ENCODE results near the gene CFAP299.
A peak's percentile ranks its signal among the peaks of the same experiment; 100 is the strongest.

Gene CFAP299

GRCh38 chr4:80532674-80533333, 197.3 kb downstream of the CFAP299 start:
- DNase-seq, result no peak

GRCh38 chr4:80535551-80535950, 200.0 kb downstream of the CFAP299 start:
- no peak for DNase-seq

- DNase-seq, result peak; percentile 17
Observed at GRCh38 chr4:80538276-80538926, 202.9 kb downstream of the CFAP299 start.

- no peak for DNase-seq
Observed at GRCh38 chr4:80539190-80539589, 203.7 kb downstream of the CFAP299 start.

GRCh38 chr4:80540349-80540748, 204.8 kb downstream of the CFAP299 start:
- no peak for DNase-seq

GRCh38 chr4:80540785-80541469, 205.4 kb downstream of the CFAP299 start:
- DNase-seq, result no peak

GRCh38 chr4:80542747-80543146, 207.2 kb downstream of the CFAP299 start:
- no peak for DNase-seq

GRCh38 chr4:80560337-80560736, 224.8 kb downstream of the CFAP299 start:
- no peak for DNase-seq

GRCh38 chr4:80566203-80566872, 230.8 kb downstream of the CFAP299 start:
- no peak for DNase-seq

- no peak for DNase-seq
Observed at GRCh38 chr4:80568891-80569290, 233.4 kb downstream of the CFAP299 start.

- no peak for DNase-seq
Observed at GRCh38 chr4:80576796-80577195, 241.3 kb downstream of the CFAP299 start.

GRCh38 chr4:80578001-80578400, 242.5 kb downstream of the CFAP299 start:
- DNase-seq, result peak; percentile 9

- no peak for DNase-seq
Observed at GRCh38 chr4:80585542-80585941, 250.0 kb downstream of the CFAP299 start.

GRCh38 chr4:80586716-80587115, 251.2 kb downstream of the CFAP299 start:
- no peak for DNase-seq

- DNase-seq, result no peak
Observed at GRCh38 chr4:80587871-80588385, 252.4 kb downstream of the CFAP299 start.

GRCh38 chr4:80592950-80593349, 257.4 kb downstream of the CFAP299 start:
- no peak for DNase-seq

- peak; percentile 55 for DNase-seq
Observed at GRCh38 chr4:80594701-80595100, 259.2 kb downstream of the CFAP299 start.

GRCh38 chr4:80608281-80608980, 272.9 kb downstream of the CFAP299 start:
- DNase-seq, result no peak

- no peak for DNase-seq
Observed at GRCh38 chr4:80610199-80610598, 274.7 kb downstream of the CFAP299 start.

GRCh38 chr4:80610845-80611677, 275.5 kb downstream of the CFAP299 start:
- DNase-seq, result peak; percentile 39

GRCh38 chr4:80611678-80611979, 276.1 kb downstream of the CFAP299 start:
- no peak for DNase-seq

- DNase-seq, result no peak
Observed at GRCh38 chr4:80613470-80613869, 277.9 kb downstream of the CFAP299 start.
